Neural progenitor cell (in vitro differentiated cells): ENCODE data around the gene PXDC1.

Source experiments
- EZH2 ChIP-seq: fragments of 200-600 bp; sonication (generic); IDR thresholded peaks from 2 replicates; pipeline ENCODE4 v1.6.1; 2017; ENCODE audit warnings: antibody characterized with exemption, mild to moderate bottlenecking, moderate library complexity
- EZH2phosphoT487 ChIP-seq: fragments of 200-600 bp; sonication (generic); IDR thresholded peaks from 2 replicates; pipeline ENCODE4 v1.6.1; 2017; ENCODE audit warnings: antibody characterized with exemption

DNA sequence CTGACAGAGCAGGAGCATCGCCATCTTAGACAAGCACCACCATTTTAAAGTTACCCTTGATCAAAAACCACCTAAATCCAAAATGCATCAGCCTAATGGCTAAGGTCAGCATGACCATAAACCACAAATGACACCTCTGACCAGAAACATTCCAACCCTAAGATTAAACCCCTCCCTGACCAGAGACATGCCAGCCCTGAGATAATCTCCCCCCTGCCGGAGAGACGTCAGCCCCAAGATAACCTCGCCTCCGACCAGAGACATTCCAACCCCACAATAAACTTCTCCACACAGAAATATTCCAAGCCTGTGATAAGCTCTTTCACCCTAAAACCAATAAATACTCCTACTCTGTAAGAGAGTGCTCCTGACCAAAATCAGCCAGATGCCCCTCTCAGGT lies 53.5 kb downstream of the PXDC1 start:
- no peak for TF ChIP-seq EZH2
- no peak for TF ChIP-seq EZH2phosphoT487
